Inflammatory macrophage treated with lipopolysaccharide for 4 hours (primary cell): Measurements from ENCODE around the gene MTHFS.

Experiments
- DNase-seq: peaks from one replicate; pipeline ENCODE4 v3.0.0-alpha.2; 2020

The MTHFS gene

GRCh38 chr15:79874242-79874641 is 22.6 kb downstream of the MTHFS start:
- DNase-seq, result no peak

- DNase-seq, result peak; percentile 94
These were observed 24.3 kb downstream of the MTHFS start for GRCh38 chr15:79872358-79873017.

- DNase-seq, result no peak
These were observed 28.3 kb downstream of the MTHFS start for GRCh38 chr15:79868554-79868953.

- no peak for DNase-seq
These were observed 32.9 kb downstream of the MTHFS start for GRCh38 chr15:79863886-79864285.

GRCh38 chr15:79862191-79862590 is 34.6 kb downstream of the MTHFS start:
- no peak for DNase-seq

- DNase-seq, result no peak
These were observed 36.2 kb downstream of the MTHFS start for GRCh38 chr15:79860661-79861060.

GRCh38 chr15:79858469-79858868 is 38.3 kb downstream of the MTHFS start:
- DNase-seq, result peak; percentile 10

- peak; percentile 68 for DNase-seq
These were observed 43.1 kb downstream of the MTHFS start for GRCh38 chr15:79853492-79854328.

- DNase-seq, result peak; percentile 42
These were observed 47.0 kb downstream of the MTHFS start for GRCh38 chr15:79849789-79850188.

GRCh38 chr15:79846539-79846938 is 50.3 kb downstream of the MTHFS start:
- no peak for DNase-seq

GRCh38 chr15:79844221-79844620 is 52.6 kb downstream of the MTHFS start:
- peak; percentile 36 for DNase-seq

GRCh38 chr15:79837846-79838245 is 59.0 kb downstream of the MTHFS start:
- no peak for DNase-seq

- peak; percentile 11 for DNase-seq
These were observed 62.3 kb downstream of the MTHFS start for GRCh38 chr15:79834495-79834894.

- no peak for DNase-seq
These were observed 64.3 kb downstream of the MTHFS start for GRCh38 chr15:79832367-79833120.

- DNase-seq, result no peak
These were observed 65.2 kb downstream of the MTHFS start for GRCh38 chr15:79831604-79832003.

- DNase-seq, result no peak
These were observed 66.9 kb downstream of the MTHFS start for GRCh38 chr15:79829950-79830349.

- DNase-seq, result no peak
These were observed 68.4 kb downstream of the MTHFS start for GRCh38 chr15:79828447-79828846.

- DNase-seq, result no peak
These were observed 70.0 kb downstream of the MTHFS start for GRCh38 chr15:79826800-79827199.

GRCh38 chr15:79824136-79824701 is 72.6 kb downstream of the MTHFS start:
- no peak for DNase-seq

- no peak for DNase-seq
These were observed 76.0 kb downstream of the MTHFS start for GRCh38 chr15:79820820-79821219.

- DNase-seq, result no peak
These were observed 76.6 kb downstream of the MTHFS start for GRCh38 chr15:79820176-79820575.

- DNase-seq, result no peak
These were observed 80.2 kb downstream of the MTHFS start for GRCh38 chr15:79816571-79816970.

GRCh38 chr15:79815468-79815867 is 81.3 kb downstream of the MTHFS start:
- no peak for DNase-seq
